HEK293 (cell line): Measurements from ENCODE around the gene PCSK5.

Experiments used
- CTCF ChIA-PET: fragments of 350-600 bp; formaldehyde crosslinking; extraction: SDS; loops from one replicate; lab custom pipeline; 2021; ENCODE audit warnings: antibody characterized with exemption; lab: Yijun Ruan, JAX
- POLR2A ChIA-PET: fragments of 300-600 bp; formaldehyde crosslinking; extraction: SDS; loops from one replicate; lab custom pipeline; 2020; ENCODE audit warnings: antibody characterized with exemption, inconsistent platforms; lab: Yijun Ruan, JAX
- H3K27ac ChIP-seq: fragments of 200-500 bp; sonication (Bioruptor generic); 2 replicates; pipeline ENCODE4 v1.5.1; 2014; ENCODE audit warnings: low read depth, low read length, control low read depth, inconsistent platforms; ENCODE audit errors: extremely low read depth
- H3K36me3 ChIP-seq, 2 experiments: fragments of 200-500 bp in 1 of 2; sonication (Bioruptor generic) in 1 of 2; 1 replicate in 1 of 2; 2 replicates in 1 of 2; pipeline ENCODE4 v1.5.1; 2014 to 2017; ENCODE audit warnings: inconsistent platforms in 2 of 2, low read length in 2 of 2; ENCODE audit not compliant: control insufficient read depth in 2 of 2, insufficient read depth in 1 of 2
- H3K4me1 ChIP-seq: fragments of 200-500 bp; sonication (Bioruptor generic); 2 replicates; pipeline ENCODE4 v1.5.1; 2014; ENCODE audit warnings: mild to moderate bottlenecking, low read length, inconsistent platforms; ENCODE audit not compliant: control insufficient read depth, insufficient read depth
- H3K4me3 ChIP-seq: 2 replicates; pipeline ENCODE4 v1.5.1; 2011; ENCODE audit warnings: low read depth, mild to moderate bottlenecking, control low read depth, low read length, moderate library complexity
- H3K9me3 ChIP-seq: fragments of 200-500 bp; sonication (Bioruptor generic); 2 replicates; pipeline ENCODE4 v1.5.1; 2014; ENCODE audit warnings: low read depth, low read length, inconsistent platforms; ENCODE audit not compliant: control insufficient read depth, insufficient read depth
- GLIS1 ChIP-seq: fragments of 450-650 bp; formaldehyde crosslinking; IDR thresholded peaks from 2 replicates; pipeline ENCODE4 v1.5.1; 2016; ENCODE audit warnings: missing biosample characterization, missing genetic modification characterization
- HOXA7 ChIP-seq: sonication (generic); formaldehyde crosslinking; IDR thresholded peaks from 2 replicates; pipeline ENCODE4 v1.8.1; 2022; ENCODE audit warnings: missing genetic modification reagents, borderline replicate concordance
- IKZF3 ChIP-seq: fragments of 450-650 bp; IDR thresholded peaks from 2 replicates; pipeline ENCODE4 v1.5.0; 2018; ENCODE audit warnings: missing biosample characterization, mild to moderate bottlenecking, missing genetic modification characterization, moderate library complexity
- KLF16 ChIP-seq: fragments of 450-650 bp; formaldehyde crosslinking; IDR thresholded peaks from 2 replicates; pipeline ENCODE4 v1.5.1; 2017; ENCODE audit warnings: missing biosample characterization, missing genetic modification characterization
- KLF17 ChIP-seq: fragments of 450-650 bp; formaldehyde crosslinking; IDR thresholded peaks from 2 replicates; pipeline ENCODE4 v1.5.1; 2016; ENCODE audit warnings: missing biosample characterization, missing genetic modification characterization
- KLF7 ChIP-seq: fragments of 450-650 bp; formaldehyde crosslinking; IDR thresholded peaks from 2 replicates; pipeline ENCODE4 v1.5.1; 2016; ENCODE audit warnings: missing biosample characterization, missing genetic modification characterization, borderline replicate concordance
- PRDM10 ChIP-seq: fragments of 450-650 bp; formaldehyde crosslinking; IDR thresholded peaks from 2 replicates; pipeline ENCODE4 v1.5.1; 2016; ENCODE audit warnings: missing biosample characterization, missing genetic modification characterization
- SP3 ChIP-seq: fragments of 450-650 bp; formaldehyde crosslinking; IDR thresholded peaks from 2 replicates; pipeline ENCODE4 v1.5.1; 2016; ENCODE audit warnings: missing biosample characterization, missing genetic modification characterization
- ZNF133 ChIP-seq: fragments of 450-650 bp; formaldehyde crosslinking; IDR thresholded peaks from 2 replicates; pipeline ENCODE4 v1.5.1; 2016; ENCODE audit warnings: missing biosample characterization, missing genetic modification characterization
- ZNF2 ChIP-seq: fragments of 450-650 bp; formaldehyde crosslinking; IDR thresholded peaks from 2 replicates; pipeline ENCODE4 v1.5.1; 2016; ENCODE audit warnings: missing biosample characterization, missing genetic modification characterization
- ZNF354C ChIP-seq: fragments of 450-650 bp; formaldehyde crosslinking; IDR thresholded peaks from 2 replicates; pipeline ENCODE4 v1.5.1; 2016; ENCODE audit warnings: missing biosample characterization, missing genetic modification characterization, low read depth, borderline replicate concordance
- ZNF366 ChIP-seq: fragments of 450-650 bp; formaldehyde crosslinking; conservative IDR thresholded peaks from 2 replicates; pipeline ENCODE4 v1.5.1; 2016; ENCODE audit warnings: missing biosample characterization, missing genetic modification characterization
- ZNF449 ChIP-seq: fragments of 450-650 bp; formaldehyde crosslinking; IDR thresholded peaks from 2 replicates; pipeline ENCODE4 v1.5.1; 2017; ENCODE audit warnings: missing biosample characterization, mild to moderate bottlenecking, missing genetic modification characterization, moderate library complexity
- ZNF544 ChIP-seq: fragments of 450-650 bp; formaldehyde crosslinking; IDR thresholded peaks from 2 replicates; pipeline ENCODE4 v1.5.0; 2017; ENCODE audit warnings: missing biosample characterization, missing genetic modification characterization
- ZNF785 ChIP-seq: fragments of 450-650 bp; formaldehyde crosslinking; IDR thresholded peaks from 2 replicates; pipeline ENCODE4 v1.5.1; 2016; ENCODE audit warnings: missing biosample characterization, missing genetic modification characterization
- ZXDB ChIP-seq: fragments of 450-650 bp; formaldehyde crosslinking; IDR thresholded peaks from 2 replicates; pipeline ENCODE4 v1.5.1; 2016; ENCODE audit warnings: missing biosample characterization, missing genetic modification characterization
- TF ChIP-seq, protein P1 (sequence below): fragments of 450-650 bp; formaldehyde crosslinking; IDR thresholded peaks from 2 replicates; pipeline ENCODE4 v1.5.0; 2017; ENCODE audit warnings: missing biosample characterization, missing genetic modification characterization, borderline replicate concordance
- TF ChIP-seq, protein P2 (sequence below): fragments of 450-650 bp; formaldehyde crosslinking; IDR thresholded peaks from 2 replicates; pipeline ENCODE4 v1.5.1; 2016; ENCODE audit warnings: missing biosample characterization, missing genetic modification characterization

PCSK5 gene

GRCh38 chr9:76289703-76290102 lies 399.2 kb downstream of the PCSK5 start:
- no peak for TF ChIP-seq ZNF354C (tag by site-specific recombination)
- no peak for TF ChIP-seq ZNF366 (tag by site-specific recombination)
- TF ChIP-seq ZNF544 (tag by site-specific recombination): no peak
- TF ChIP-seq, protein P1, sequence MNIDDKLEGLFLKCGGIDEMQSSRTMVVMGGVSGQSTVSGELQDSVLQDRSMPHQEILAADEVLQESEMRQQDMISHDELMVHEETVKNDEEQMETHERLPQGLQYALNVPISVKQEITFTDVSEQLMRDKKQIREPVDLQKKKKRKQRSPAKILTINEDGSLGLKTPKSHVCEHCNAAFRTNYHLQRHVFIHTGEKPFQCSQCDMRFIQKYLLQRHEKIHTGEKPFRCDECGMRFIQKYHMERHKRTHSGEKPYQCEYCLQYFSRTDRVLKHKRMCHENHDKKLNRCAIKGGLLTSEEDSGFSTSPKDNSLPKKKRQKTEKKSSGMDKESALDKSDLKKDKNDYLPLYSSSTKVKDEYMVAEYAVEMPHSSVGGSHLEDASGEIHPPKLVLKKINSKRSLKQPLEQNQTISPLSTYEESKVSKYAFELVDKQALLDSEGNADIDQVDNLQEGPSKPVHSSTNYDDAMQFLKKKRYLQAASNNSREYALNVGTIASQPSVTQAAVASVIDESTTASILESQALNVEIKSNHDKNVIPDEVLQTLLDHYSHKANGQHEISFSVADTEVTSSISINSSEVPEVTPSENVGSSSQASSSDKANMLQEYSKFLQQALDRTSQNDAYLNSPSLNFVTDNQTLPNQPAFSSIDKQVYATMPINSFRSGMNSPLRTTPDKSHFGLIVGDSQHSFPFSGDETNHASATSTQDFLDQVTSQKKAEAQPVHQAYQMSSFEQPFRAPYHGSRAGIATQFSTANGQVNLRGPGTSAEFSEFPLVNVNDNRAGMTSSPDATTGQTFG (tag by site-specific recombination): no peak
- no peak for TF ChIP-seq ZXDB (tag by site-specific recombination)
- no peak for TF ChIP-seq HOXA7 (CRISPR knock-in tag)
- no peak for TF ChIP-seq ZNF449 (tag by site-specific recombination)
- TF ChIP-seq KLF17: no peak
- no peak for TF ChIP-seq KLF16 (tag by site-specific recombination)
- TF ChIP-seq IKZF3 (tag by site-specific recombination): no peak
- TF ChIP-seq PRDM10 (tag by site-specific recombination): no peak
- no peak for TF ChIP-seq ZNF133
- TF ChIP-seq SP3 (tag by site-specific recombination): no peak
- TF ChIP-seq KLF7 (tag by site-specific recombination): no peak
- TF ChIP-seq GLIS1 (tag by site-specific recombination): no peak
- TF ChIP-seq, protein P2, sequence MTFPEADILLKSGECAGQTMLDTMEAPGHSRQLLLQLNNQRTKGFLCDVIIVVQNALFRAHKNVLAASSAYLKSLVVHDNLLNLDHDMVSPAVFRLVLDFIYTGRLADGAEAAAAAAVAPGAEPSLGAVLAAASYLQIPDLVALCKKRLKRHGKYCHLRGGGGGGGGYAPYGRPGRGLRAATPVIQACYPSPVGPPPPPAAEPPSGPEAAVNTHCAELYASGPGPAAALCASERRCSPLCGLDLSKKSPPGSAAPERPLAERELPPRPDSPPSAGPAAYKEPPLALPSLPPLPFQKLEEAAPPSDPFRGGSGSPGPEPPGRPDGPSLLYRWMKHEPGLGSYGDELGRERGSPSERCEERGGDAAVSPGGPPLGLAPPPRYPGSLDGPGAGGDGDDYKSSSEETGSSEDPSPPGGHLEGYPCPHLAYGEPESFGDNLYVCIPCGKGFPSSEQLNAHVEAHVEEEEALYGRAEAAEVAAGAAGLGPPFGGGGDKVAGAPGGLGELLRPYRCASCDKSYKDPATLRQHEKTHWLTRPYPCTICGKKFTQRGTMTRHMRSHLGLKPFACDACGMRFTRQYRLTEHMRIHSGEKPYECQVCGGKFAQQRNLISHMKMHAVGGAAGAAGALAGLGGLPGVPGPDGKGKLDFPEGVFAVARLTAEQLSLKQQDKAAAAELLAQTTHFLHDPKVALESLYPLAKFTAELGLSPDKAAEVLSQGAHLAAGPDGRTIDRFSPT (tag by site-specific recombination): no peak
- no peak for TF ChIP-seq ZNF785
- TF ChIP-seq ZNF2 (tag by site-specific recombination): no peak
- H3K9me3 ChIP-seq: no peaks in the 10 kb centered on the region
- no peaks in the 10 kb centered on the region for H3K4me1 ChIP-seq
- POLR2A ChIA-PET: interaction anchor here (0.7 kb wide), 1 partner anchor 399 kb away, joined by 4 read pairs; the partner anchor contains the start of gene PCSK5
- H3K27ac ChIP-seq: no peak overlapping the region
- CTCF ChIA-PET: interaction anchor here (0.7 to 2.0 kb wide), 4 partner anchors 9 to 503 kb away, joined by 3 to 6 read pairs (median 4); no protein-coding TSS in a partner anchor
- H3K4me3 ChIP-seq: no peak overlapping the region
- H3K36me3 ChIP-seq: no peaks in the 10 kb centered on the region
